ENCODE data around the gene NENF.

GRCh38 chr1:212484701-212485570 is 52.2 kb downstream of the NENF start:
- TF ChIP-seq CTCF (conservative IDR thresholded peaks at IDR 0.05 in 1 of 2, IDR thresholded peaks at IDR 0.05 in 1 of 2; ENCODE audit: low read depth in 1 of 2, low read length in 2 of 2) (no peak), EZH2 (IDR thresholded peaks at IDR 0.05; ENCODE audit: low read length, missing control alignments) (no peak)
